Caki2 (cell line): ENCODE results near the gene MAPK1. TPM values are rescaled to one million over a fixed set of nuclear protein-coding genes. Genes with fewer than 3 reads are reported as not detected.
"Not testable (repeated sequence)": the region's sequence is repeated elsewhere in the genome, so short reads cannot be mapped to it uniquely, and the experiment has no call there.

Experiments
- DNase-seq: peaks from one replicate; pipeline ENCODE4 v3.0.0-alpha.2; 2015; ENCODE audit warnings: low read depth
- in situ Hi-C: cut with HindIII; loops from 2 replicates; pipeline ENCODE4 v1.10.0; 2016; ENCODE audit warnings: low sequenced_read_pairs, low pct_unique_long_range_greater_than_20kb, mixed read lengths
- total RNA-seq: library from RNA; depleted of rRNA; stranded (reverse); fragments of >200 nt; shearing (Covaris generic); gene quantifications from 2 replicates; pipeline ENCODE4 v1.2.3, GENCODE V29; 2014; ENCODE audit warnings: low replicate concordance

The MAPK1 gene
- total RNA-seq, 1 experiment from 2014 or later: 34.9 TPM

DNA sequence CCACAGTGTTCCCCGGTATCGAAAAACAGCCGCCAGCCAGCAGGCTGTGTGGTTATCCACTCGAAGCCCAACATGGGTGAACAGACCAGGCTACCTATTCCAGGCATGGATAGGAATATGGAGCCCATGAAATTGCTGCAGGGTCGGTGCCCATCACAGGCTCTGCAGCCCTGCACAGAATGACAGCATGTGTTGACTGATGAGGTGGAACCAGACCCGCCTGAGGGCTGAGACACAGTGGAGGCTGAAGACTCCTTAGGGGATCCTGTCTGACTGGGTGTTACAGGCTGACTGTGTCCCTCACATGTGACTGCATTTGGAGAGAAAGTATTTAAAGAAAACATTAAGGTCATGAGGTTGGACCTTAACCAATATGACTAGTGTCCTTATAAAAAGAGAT lies 125.7 kb downstream of the MAPK1 start:
- in situ Hi-C loops: no loop called here
- DNase-seq: peak; percentile 64

DNA sequence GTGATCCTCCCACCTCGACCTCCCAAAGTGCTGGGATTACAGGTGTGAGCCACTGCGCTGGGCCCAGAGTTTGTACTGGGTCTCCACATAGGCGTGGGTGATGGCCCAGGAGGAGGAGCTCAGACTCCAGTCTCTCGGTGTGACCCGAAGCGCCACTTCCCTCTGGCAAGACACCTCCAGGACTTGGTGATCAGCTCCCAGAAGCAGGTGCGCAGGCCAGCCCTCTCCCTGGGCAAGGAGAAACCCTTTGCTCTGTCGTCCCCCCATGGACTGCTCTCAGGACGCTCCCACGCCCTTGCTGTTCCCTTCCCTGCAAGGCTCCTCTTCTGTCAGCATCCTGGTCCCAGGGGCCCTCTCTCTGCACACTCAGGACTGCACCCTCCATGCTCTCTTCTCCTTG lies 126.4 kb downstream of the MAPK1 start:
- in situ Hi-C loops: no loop called here
- no peak for DNase-seq

DNA sequence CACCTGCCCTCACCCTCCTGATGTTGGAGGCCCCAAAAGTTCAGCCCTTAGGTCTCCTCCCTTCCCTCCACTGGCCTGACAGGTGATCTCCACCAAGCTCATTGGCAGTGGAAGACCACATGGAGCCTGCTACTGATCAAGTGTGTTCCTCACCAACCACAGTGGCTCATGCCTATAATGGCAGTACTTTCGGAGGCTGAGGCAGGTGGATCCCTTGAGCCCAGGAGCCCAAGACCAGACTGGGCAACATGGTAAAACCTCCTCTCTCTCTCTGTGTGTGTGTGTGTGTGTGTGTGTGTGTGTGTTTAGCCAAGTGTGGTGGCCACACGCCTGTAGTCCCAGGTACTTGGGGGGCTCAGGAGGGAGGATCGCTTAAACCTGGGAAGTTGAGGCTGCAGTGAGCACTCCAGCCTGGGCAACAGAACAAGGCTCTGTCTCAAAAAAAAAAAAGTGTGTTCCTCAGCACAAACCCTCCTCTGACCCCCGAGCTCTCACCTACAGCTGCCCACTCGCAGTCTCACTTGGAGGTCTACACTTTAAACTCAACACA lies 127.5 kb downstream of the MAPK1 start:
- no peak for DNase-seq
- in situ Hi-C loops: no loop called here

DNA sequence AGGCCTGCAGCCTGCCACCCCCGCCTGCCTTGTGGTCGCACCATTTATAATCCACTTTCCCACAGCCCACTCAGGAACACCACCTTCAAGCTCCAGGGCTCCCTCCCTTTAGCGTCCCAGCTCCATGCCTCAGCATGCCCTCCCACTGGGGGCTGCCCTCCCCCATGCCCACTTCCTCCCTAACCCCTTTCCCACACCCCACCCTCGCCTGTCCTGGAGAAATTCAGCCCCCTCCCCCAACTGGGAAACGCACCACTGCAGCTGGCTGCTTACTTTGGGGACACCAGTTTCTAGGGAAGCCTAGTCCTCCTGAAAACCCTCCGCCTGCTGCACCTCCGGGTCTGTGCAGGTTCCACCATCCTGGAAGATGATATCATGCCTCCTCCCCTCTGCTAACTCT lies 128.5 kb downstream of the MAPK1 start:
- in situ Hi-C loops: no loop called here
- DNase-seq: no peak

DNA sequence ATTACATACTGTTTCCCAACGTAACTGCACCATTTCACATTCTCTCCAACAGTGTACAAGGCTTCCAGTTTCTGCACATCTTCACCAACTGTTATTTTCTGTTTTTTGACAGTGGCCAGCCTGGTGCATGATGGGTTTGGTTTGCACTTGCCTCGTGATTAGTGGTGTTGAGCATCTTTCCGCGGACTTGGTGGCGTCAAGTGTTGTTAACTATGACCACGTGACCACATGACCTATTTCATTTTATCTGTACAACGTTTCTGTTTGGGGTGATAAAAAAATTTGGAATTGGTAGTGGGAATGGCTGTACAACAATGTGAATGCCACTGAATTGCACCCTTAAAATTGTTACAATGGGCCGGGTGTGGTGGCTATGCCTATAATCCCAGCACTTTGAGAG lies 129.4 kb downstream of the MAPK1 start:
- in situ Hi-C loops: no loop called here
- no peak for DNase-seq

DNA sequence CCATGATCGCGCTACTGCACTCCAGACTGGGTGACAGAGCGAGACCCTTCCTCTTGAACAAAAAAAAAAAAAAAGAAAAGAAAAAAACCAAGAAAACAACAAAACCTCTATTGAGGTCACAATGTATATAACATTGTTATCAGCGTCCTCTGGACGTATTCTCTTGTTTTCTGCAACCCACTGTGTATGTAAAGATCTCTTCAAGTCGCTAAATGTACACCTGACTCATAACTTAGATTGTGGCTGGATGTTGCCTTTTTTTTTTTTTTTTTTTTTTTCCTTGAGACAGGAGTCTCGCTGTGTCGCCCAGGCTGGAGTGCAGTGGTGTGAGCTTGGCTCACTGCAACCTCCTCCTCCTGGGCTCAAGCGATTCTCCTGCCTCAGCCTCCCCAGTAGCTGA lies 130.5 kb downstream of the MAPK1 start:
- in situ Hi-C loops: no loop called here
- no peak for DNase-seq

DNA sequence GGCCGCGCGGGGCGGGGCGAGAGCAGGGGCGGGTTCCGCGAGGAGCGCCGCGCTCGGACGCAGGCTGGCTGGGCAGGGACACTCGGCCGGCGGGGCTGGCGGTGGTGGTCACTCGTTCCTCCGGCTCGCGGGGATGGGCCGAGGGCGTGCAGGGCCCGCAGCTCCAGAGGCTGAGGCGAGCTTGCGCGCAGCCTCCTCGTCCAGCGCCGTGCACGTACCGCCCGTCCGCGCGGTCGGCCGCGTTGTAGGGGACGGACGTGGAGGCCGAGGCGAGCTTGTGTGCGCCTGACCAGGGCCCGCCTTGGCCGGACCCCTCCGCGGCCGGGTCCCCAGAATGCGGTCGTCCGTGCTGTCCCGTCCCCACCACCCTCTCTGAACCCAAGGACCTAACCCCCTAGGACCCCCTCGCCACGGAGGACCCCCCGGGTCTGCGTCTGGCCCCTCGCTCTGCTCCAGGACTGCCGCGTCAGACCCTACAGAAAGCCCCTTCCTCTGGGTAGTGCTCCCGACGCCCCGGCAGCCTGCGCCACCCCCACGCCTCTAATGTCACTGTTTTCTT lies 131.3 kb downstream of the MAPK1 start:
- no peak for DNase-seq
- in situ Hi-C loops: no loop called here

DNA sequence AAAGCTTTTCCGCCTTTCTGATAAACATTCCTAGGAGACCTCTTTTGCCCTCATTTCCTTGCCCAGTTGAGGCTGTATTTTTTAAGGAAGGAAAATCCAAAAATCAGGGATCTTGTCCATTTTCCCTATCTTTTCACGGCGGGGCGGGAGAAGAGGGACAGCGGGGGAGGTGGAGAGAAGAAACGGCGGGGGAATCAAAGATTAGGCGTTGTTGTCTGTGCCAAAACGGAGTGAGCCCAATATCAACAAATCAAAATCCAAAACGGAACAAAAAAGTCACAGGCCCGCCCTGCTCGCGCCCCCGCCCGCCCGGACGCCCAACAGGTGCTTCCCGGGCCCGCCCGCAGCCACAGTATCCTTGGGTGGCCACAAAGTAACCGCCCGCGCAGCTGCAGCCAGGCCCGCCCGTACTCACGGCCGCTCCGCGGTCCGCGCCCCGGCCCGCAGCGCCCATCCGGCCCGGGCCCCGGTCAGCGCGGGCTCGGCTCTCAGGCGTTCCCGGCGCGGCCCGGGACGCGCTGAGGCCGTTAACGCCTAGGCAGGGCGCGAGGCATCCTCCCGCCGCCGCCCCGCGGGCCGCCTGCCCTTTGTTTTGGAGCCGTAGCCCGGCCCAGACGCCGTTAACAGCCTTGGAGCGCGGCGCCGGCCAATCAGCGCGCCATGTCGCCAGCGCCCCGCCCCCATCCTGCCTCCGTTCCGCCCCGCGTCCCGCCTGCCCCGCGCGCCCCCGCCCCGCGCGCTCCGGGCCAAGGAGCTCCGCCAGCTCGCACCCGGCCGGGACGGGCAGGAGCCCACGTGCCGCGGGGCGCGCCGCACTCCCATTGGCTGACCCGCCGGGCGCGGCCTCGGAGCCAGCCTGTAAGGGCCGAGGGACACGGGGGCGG lies 132.0 kb downstream of the MAPK1 start, which contains the start of gene YPEL1:
Gene YPEL1, minus strand, starts transcription at position 595 of the 884 bp plus-strand sequence. CDS start 25,050 bp downstream, outside the sequence.
- in situ Hi-C loops: no loop called here
- peak; percentile 92 for DNase-seq

DNA sequence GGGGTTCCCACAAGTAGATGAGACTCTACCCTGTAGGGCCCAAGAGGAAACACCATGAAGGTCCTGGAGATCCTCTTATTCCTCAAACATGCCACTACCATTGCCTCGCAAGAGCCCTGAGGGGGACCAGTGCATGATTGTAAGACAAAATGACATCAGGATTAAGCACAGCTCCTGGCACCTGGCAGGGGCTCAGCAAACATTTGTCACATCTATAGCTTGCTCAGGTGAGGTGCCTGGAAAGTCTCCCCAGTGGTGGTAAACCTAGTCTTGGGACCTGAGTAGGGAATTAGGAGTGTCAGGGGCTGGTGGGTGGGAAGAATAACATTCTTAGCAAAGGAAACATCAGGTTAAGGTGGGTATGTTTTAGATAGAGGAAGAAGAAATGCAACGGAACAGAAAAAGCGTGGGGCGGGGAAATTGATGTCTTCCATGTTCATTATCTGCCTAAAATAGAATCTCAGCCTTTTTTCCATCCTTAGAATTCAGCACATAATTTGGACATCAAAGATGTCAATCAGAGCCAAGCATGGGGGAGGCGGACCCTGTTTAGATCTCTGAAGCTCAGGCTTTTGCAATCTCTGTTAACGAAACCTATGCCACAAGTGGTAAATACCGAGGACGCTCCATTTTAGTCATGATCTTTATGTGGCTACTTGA lies 132.8 kb downstream of the MAPK1 start:
- in situ Hi-C loops: no loop called here
- DNase-seq: no peak

DNA sequence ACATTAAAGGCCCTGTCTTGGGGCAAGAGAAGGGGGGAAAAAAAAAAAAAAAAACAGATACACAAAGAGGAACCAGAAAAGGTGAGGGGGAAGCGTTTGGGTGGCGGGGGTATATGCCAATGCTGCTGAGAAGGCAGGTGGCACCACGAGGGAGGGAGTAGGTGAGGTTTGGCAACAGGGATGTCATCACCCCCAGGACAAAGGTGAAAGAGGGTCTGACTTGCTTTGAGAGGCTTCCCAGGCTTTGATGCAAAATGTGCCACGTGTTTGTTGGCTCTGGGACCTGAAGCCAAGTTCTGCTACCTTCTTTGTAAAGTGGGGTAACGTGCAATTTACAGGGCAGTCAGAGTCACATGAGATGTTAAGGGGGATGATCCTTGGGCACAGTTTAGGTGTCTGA lies 135.9 kb downstream of the MAPK1 start:
- no peak for DNase-seq
- in situ Hi-C loops: no loop called here

DNA sequence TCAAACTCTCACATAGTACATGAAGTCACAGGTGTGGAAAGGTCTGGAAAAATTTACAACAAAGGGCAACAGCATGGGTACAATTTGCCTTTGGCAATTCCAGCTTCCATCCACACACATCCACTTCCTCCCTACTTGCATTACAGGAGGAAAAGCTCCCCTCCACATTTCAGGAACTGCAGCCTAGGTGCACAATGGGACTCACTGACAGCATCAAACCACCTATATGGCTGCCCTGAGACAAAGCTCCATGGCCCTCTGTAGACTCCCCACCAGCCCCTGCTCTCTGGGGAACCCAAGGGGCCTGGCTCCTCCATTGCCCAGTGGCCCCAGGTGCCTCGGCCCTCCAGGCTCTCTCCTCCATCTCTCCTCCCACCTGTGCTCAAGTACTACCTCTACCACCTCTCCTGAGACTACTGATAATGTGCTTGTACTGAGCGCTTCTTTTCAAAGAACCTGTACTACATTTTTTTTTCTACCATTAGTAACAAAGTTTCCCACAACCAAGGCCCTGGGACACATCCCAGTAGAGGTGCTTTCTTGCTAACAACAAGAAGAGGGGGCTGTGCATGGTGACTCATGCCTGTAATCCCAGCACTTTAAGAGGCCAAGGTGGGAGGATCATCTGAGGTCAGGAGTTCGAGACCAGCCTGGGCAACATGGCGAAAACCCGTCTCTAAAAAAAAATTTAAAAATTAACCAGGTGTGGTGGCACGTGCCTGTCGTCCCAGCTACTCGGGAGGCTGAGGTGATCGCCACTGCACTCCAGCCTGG lies 136.7 kb downstream of the MAPK1 start:
- in situ Hi-C loops: no loop called here
- DNase-seq: no peak

DNA sequence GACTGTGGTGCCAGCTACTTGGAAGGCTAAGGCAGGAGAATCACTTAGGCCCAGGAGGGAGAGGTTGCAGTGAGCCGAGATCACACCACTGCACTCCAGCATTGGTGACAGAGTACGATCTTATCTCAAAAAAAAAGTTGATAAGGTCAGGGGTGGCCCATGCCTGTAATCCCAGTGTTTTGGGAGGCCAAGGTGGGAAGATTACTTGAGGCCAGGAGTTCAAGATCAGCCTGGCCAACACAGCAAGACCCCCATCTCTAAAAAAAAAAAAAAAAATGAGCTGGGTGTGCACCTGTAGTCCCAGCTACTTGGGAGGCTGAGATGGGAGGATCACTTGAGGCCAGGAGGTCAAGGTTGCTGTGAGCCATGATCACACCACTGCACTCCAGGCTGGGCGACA lies 138.3 kb downstream of the MAPK1 start:
- in situ Hi-C loops: not testable (repeated sequence)

DNA sequence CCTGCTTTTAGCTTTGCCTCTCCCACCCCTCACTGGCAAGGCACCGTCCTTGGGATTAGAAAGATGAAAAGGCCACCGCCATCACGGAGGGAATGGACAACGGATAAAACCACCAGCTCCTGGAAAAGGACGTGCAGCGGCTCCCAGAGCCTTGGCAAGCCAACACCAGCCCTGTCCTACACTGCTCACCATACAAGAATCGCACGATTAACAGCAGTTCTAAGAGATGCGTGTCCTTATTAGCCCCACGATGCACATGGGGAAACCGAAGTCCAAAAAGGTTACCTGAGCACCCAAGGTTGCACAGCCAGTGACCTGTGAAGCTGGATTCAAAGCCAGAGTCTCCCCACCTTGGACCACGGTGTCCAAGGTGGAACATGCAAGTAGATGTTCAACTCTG lies 139.2 kb downstream of the MAPK1 start:
- in situ Hi-C loops: no loop called here
- DNase-seq: no peak

More for the DNA sequence above, 138.3 kb downstream of the MAPK1 start:
- not testable (repeated sequence) for DNase-seq

DNA sequence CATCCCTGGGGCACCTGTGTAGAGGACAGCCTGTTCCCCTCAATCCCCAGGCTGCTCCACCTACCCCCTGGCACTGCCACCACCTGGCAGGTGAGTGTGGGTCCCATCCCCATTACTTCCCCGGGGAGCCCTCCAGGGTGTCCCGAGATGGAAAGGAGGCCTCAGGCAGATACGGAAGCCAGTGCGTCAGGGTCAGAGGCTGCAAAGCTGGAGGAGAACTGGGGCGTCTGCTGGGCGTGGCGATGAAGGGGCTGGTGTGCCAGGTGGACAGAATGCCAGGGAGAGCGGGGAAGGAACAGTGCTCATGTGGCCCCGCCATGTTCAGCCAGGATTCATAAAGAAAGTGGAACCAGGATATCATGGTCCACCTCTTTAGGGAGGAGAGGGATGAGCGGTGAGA lies 139.7 kb downstream of the MAPK1 start:
- DNase-seq: no peak
- in situ Hi-C loops: no loop called here

DNA sequence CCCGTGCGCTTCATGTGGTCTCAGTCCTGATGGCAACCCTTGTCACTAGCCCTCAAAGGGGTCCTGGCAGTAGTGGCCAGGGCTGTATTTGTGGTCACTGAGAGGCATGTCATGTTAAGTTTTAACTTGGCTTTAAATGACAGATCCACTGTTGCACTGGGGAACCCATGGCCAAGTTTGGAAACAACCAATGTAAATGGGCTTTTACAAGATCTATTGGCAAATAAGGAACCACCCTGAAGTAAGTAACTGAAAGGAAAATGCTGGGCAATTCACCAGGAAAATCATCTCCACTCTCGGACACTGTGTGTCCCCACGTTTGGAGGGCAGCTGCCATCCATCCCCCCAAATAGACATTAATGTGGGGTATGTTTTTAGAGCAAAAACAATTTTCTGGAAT lies 140.3 kb downstream of the MAPK1 start:
- in situ Hi-C loops: no loop called here
- DNase-seq: no peak

DNA sequence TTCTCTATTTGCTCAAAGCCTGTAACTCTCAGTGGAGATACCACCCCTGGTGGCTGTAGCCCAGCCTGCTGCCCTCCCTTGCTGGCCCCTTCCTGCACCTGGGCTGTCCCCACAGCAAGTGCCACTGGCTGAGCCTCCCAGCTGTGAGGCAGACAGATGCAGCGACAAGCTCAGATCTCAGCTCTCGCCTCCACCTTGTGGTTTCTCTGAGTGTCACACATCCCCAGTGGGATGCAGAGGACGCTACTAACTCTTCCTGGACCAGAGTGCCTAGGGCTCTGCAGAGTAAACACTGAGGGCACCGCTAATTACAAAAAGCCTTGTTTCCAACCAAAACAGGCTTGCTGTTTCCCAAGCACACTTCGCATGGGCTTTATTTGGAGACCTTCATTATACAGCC lies 140.8 kb downstream of the MAPK1 start:
- in situ Hi-C loops: no loop called here
- DNase-seq: no peak

DNA sequence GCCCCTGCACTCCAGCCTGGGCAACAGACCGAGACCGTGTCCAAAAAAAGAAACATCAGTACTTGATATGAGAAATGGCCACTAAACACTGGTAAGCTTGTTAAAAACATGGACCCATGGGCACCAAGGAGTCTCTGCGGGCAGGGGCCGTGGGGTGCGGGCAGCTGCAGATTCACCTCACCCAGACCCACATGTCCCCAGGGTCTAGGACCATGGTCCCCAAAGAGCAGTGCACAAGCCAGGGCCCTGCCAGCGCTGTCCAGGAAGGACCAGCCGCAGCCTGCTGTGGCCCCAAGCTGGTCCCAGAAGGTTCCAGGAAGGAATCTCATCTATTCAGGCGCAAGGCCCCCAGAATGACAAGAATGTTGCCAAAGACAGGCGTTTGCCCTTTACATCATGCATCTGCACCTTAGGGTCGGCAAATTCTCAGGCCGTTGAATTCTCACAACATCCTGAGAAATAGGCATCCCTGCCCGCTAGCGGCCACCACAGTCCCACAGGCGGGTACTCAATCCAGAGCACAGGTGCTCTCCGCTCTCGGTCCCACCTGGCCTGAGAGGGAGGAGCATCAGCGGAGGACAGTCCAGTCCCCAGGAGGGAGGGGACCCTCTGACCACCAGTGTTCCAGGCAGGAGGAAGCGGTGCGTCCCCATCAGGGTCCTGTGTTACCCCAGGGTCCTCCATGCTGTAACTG lies 141.3 kb downstream of the MAPK1 start:
- in situ Hi-C loops: no loop called here
- no peak for DNase-seq

DNA sequence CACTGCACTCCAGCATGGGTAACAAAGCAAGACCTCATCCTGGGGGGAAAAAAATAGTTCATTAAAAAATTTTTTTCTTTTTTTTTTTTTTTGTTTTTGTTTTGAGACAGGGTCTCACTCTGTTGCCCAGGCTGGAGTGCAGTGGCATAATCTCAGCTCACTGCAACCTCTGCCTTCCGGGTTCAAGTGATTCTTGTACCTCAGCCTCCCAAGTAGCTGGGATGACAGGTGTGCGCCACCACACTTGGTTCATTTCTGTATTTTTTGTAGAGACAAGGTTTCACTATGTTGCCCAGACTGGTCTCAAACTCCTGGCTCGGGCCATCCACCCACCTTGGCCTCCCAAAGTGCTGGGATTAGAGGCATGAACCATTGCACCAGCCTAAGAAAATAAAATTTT lies 142.9 kb downstream of the MAPK1 start:
- DNase-seq, in situ Hi-C loops: not testable (repeated sequence)
